HG03097 (cell line): ENCODE measurements around the gene EPPIN.

Experiments
- ATAC-seq: cut with Tn5 transposase; IDR thresholded peaks from one replicate; pipeline ENCODE4 v1.9.1; 2021; ENCODE audit not compliant: unreplicated experiment, low FRiP score

The EPPIN gene

DNA sequence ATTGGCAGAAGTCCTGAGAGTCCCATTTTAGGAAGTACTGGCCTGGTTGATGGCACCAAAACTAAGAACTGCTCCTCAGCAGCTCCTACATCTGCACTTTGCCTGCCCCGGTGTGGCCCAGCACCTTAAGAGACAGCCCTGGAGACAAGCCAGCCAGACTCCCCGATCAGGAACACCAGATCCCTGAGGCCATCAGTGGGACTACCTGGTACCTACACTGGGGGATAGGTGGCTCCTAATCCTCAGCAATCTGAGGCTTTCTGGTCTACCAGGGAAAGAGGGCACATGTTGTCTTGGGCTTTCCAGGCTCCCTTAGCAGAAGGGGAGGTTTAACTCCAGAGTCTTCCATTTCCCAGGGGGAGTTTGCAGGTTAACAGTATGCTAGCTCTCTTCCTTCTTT is 7.8 kb downstream of the EPPIN start, which contains the start of gene WFDC6:
Gene WFDC6, minus strand, starts transcription at position 101 of the 400 bp plus-strand sequence. Its CDS starts 75 bp downstream, at position 26.
- ATAC-seq, result no peak

DNA sequence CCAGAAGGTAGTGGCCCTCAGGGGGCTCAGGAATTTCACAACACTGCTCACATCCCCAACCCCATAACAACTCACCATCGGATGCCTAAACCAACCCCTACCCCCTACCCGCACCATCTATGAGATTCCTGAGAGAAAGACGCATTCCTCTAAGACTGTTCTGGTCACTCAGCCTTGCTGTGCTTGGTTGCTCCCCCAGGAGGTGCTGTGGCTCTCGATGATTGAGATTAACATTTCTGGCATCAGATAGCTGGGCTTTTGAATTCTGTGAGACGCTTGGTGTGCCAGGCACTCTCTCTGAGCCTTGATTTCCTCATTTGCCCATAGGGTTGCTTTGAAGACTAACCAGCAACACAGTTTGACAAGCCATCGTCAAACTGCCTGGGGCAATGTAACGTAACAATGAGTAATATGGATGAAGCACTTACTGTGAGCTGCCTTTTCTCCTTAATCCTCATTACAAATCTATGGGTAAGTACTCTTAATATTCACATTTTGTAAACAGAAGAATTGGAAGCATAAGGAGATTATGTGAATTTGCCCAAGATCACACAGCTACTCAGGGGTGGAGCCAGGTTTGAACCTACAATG is 8.9 kb downstream of the EPPIN start:
- ATAC-seq, result no peak

DNA sequence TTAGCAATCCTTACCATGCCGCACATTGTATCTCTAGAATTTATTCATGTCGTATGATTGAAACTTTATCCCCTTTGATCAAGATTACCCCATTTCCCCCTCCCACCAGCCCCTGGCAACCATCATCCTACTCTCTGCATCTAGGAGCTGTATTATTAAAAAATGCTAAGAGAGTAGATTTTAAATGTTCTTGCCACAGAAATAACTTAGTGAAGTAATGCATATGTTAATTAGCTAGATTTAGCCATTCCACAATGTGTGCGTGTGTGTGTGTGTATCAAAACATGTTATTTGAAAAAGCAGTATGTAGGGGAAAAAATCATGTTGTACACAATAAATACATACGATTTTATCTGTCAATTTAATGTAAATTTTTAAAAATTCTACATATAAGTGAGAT is 19.9 kb downstream of the EPPIN start:
- no peak for ATAC-seq

DNA sequence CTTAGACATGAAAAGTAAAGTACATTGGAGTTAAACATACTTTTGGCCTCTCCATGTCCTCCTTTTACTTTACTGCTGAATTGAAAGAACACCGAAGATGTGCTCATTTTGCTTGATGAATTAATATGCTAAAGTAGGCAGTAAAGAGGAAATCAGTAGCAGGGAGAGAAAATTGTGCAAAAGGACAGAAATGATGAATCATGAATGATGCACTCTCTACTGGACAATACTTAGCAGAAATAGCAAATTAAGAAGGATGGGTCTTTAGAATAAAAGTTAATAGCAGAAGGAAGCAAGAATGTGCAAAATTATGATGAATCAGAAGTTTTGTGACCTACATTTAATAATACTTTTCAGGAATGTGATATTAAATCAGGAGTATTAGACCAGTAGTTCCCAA is 23.4 kb downstream of the EPPIN start:
- no peak for ATAC-seq

DNA sequence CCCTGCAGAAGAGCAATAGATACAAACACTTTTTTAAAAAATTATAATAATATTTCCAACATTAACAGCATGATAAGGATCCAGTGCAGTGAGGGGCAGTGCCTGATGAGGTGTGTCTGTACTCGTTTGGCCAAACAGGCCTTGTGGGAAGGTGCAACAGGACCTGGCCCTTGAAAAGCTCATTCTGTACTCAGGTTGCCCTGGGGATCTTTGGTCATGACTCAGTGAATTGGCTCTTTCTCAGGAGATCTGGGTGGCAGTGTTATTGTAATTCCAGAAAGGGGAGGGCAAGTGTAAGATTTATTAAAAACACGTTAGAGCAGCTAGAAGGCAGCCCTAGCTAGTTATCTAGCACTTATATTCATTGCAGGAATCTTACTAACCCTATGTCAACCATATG is 28.9 kb downstream of the EPPIN start:
- no peak for ATAC-seq

DNA sequence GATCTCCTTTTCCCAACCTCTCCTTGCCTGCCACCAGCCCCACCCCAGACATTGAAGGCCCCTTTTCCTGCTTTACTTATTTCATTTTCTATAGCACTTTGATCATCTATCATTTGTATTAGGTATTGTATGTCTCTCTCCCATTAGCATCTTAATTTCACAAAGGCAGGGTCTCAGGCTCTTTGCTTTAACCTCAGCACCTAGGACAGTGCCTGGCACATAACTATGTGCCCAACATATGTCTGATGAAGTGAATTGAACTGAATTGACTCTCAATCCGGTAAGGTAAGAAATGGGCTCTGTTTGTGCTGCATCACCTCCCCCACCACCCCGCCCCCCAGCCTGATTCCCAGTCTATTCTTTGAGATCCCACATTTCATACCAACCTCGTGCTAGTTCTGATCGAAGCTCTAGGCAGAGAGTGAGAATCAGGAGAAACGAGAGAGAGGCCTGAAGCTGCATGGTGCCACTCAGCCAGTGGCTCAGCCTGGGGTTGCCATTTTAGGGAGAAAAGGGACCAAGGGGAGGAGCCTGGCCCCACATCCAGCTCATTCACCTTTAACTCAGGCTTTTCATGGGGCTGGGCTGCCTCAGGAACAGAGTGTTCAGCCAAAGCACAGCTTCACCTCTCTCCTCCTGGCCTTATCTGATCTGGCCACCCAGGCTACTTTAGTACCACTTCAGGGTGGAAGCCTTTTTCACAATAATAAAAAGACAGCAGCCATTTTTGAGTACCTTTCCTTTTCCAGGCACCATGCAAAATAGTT is 31.9 kb downstream of the EPPIN start, which contains the start of gene SPINT3:
Gene SPINT3, minus strand, starts transcription at position 476 of the 767 bp plus-strand sequence. Its CDS starts 14 bp downstream, at position 462.
- no peak for ATAC-seq

DNA sequence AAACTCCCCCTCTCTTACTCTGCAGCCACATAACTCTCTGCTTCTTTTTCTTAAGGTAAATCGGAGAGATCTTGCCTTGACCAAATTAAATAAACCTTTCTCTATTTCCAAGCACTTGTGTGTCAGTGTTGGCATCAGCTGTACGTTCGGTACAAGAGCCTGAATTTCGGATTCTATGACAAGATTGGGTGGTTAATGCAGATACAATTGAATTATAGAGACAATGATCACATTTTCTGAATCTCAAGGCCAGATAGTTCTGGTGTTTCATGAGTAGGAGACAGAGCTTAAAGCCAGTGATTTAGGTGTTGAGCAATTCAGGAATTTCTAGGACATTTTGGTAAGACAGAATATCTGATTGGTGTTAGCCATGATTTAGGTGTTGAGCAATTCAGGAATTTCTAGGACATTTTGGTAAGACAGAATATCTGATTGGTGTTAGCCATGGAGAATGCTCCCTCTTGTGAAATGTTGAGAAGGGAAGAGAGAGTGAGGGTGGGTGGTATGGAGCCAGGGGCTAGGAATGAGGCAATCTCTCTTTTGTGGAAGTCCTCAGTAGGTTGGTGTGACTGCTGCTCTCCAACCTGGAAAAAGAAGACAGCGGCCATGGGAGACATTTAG is 36.8 kb downstream of the EPPIN start:
- ATAC-seq, result no peak

DNA sequence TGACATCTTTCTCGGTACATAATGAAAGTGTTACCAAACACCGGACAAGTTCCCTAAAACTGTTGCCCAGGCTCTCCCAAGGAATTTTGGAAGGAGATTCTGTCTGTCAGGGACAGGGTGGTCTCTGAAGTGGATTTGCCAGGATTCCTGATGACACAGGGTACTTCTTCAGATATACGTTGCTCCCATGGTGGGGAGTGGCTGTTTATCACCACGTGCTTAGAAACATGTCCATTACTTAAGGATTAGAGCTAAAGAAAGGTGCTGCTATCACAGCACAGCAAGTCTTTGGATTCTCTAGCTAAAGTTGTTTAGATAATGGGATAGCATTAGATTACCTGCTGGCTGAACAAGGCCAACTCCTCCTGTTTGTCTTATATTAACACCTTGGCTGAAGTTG is 38.1 kb downstream of the EPPIN start:
- no peak for ATAC-seq

DNA sequence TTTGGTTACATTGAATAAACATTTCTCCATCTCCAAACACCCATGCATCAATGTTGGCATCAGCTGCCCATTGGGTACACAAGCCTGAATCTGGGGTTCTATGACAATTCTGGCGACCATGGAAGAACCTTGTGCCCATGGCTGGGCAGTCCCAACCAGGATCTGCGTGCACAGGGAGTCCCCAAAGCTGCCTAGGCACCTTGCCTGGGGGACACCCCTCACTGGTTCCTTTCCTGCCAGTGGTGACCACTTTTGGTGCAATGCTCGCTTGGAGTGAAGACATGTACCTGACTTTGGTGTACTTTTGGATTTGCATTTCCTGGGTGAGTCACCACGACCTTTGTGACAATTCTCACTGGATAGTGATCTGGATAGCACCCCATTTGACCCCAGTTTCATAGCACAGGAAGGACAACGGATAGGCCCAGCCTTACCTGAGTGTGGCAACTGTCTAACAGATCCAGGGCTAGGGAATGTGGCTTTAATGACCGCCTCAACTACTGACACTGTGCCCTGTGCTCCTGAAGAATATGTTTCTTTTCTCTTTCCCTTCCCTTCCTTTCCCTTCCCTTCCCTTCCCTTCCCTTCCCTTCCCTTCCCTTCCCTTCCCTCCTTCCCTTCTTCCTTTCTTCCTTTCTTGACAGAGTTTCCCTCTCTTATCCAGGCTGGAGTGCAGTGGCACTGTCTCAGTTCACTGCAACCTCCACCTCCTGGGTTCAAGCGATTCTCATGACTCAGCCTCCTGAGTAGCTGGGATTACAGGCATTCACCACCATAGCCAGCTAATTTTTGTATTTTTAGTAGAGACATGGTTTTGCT is 38.9 kb downstream of the EPPIN start:
- no peak for ATAC-seq

DNA sequence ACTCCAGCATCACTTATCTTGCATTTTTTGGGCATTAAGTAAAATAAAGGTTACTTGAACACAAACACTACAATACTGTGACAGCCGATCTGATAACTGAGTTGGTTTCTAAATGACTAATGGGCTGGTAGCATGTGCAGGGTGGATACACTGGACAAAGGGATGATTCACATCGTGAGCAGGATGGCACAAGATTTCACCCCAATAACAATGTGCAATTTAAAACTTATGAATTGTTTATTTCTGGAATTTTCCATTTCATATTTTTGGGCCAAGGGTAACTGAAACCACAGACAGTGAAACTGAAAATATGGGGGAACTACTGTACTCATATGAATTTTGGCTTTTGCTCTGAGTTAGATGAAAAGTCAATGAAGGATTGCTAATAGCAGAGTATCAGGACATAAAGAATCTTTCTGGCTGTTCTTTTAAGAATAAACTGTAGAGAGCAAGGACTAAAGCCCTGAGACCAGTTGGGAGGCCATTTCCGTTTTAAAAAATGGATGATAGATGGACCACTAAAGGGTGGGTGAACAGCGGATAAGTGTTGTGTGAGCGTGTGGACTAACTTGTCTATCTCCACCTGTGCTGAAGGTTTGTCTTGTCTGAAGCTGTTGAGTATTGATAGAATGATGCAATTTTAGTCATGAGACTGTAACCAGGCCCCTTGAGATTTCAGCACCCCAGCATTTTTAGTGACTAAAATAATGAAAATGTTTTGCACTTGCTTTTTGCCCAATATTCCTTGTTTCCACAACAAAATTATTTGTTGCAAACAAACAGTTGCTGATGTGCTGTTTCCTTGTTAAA is 40.0 kb downstream of the EPPIN start:
- ATAC-seq, result no peak

DNA sequence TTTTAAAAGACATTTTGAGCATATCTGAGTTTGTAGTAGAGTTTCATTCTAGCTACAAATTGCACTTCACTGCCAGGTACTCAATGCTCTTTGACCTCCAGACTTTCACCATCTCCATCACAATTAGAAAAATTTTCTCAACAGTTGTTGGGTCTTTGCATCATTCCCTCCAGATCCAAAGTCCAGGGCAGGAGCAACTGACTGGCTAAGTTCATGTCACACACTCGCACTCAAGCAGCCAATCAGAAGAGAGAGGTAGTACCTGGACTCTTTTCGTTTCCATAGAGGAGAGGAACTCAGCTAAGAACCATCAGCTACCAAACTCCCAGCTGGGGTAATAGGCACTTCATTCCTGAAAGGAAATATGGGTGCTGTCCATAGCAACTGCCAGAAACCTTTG is 40.8 kb downstream of the EPPIN start:
- no peak for ATAC-seq

DNA sequence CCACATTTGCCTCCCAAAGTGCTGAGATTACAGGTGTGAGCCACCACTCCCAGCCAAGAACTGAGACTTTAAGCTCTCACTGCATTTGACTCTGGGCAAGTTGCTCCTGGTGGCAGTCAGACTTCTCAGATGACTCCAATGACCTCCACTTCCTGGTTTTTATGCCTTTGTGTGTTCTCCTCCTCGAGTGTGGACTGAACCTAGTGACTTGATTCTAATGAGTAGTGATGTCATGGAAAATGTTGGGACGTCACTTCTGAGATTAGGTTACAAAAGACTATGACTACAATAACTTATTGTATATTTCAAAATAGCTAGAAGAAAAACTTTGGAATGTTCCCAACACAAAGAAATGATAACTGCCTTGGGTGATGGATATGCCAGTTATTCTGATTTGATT is 43.8 kb downstream of the EPPIN start:
- no peak for ATAC-seq

DNA sequence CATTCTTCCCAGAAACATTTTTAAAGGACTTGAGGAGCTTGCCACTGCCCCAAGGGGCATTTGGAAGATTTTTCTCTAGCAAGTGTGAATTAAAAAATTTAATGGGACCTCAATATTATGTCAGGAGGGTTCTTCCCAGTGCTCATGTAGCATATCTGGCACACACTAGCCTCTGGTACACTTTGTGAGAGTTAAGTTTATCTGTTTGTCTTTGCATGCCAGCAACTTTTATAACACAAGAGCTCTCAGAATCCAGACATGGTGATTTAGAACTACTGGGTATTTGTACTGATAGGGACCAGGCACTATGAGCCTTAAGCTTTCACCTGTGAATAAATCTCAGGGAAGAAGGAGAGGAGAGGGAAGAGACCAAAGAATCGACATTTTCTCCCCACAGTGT is 44.6 kb downstream of the EPPIN start:
- ATAC-seq, result no peak

DNA sequence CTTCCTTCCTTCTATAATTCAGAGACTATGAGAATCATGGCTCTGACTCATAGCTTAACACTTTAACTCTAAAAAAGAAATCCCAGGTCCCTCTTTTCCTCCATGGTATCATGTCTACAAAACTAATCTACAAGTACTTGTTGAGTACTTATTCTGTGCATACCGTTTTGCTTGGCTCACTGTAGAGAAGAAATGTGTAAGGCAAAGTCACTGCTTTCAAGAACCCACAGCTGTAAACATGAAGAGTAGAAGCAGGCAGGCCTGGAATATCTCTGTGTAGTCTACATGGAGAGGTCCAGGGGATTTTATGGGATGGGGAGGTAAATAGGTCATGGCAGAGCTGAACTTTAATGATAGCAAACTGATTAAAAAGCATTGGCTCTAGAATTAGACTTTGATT is 45.6 kb downstream of the EPPIN start:
- ATAC-seq, result no peak

DNA sequence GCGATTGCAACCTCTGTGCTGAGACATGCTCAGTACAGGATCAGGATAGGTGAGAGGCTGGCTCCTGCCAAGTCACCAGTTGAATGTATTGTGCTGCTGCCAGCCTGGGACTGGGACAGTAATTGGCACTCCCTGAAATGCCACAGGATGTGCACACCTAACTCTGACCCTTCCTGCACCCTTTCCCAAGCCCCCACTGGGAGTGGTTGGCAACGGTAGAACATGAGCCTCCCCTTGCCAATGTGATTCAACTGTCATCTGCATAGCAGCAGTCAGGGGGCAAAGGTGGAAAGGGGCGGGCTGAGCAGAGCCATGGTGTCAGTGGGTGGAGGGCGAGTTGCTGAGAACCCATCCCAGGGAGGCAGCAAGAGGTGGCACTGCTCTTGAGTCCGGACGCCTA is 47.2 kb downstream of the EPPIN start:
- no peak for ATAC-seq

DNA sequence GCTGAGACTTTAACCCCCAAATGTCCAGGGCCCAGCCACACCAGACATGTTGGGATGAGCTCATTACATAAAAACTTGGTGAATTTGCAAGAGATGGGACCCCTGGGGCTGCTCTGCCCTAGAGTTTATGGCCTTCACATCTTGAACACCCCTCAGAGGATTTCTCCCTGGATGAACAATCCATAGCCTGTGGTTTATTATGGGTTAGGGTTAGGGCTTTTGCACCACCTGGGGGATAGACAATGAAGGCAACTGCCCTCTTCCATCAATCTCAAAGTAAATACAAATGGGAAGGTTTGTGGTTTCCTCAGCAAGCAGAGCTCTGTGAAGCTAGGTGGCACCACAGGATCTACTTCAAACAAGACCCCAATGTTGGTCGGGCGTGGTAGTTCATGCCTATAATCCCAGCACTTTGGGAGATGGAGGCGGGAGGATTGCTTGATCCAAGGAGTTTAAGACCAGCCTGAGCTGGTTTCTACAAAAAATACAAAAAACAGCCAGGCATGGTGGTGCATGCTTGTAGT is 49.2 kb downstream of the EPPIN start:
- no peak for ATAC-seq

DNA sequence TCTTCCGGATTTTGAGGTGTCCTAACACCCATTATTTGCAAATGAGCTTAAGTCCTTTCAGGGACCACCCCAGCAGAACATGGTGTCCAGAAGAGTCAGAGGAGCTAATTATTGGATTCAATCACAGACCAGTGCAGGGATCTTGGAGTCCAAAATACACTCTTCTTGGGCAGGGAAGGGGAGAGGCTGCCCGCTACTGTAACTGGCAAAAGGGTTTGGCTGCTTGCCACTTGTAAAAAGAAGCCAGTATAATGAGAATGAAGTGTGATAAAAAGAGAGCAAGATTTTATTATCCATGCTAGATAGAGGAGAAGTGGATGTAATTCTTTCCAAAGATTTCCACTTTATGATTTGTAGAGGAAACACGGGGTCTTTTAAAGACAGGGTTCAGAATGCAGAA is 51.0 kb downstream of the EPPIN start:
- ATAC-seq, result no peak

DNA sequence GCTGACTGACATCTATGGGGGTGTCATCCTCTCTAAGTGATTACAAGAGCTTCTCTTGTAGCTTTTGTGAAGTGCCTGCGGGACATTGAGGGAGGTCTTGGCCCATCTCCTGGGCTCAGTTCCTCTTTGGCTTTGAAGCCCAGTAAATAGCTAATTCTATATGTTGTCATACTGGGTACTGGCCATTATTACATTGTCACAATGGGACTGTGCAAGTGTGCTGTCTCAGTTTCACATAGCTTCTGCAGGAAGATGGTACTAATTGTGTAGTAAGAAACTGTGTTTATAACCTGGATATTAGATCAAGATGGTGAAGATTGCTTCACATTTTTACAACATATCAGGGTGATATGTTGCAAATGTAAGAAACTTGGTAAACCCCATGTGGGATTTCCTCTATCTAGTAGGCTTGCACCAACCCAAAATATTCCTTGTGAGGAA is 51.7 kb downstream of the EPPIN start:
- no peak for ATAC-seq
